DMS53 treated with DMSO at 0.1 percent for 48 hours (cell line): ENCODE measurements around the gene GRIPAP1.

Source experiments
- DNase-seq: peaks from one replicate; lab custom pipeline; 2025; ENCODE audit not compliant: unreplicated experiment; lab: John Stamatoyannopoulos, UW

Gene GRIPAP1

GRCh38 chrX:48927123-48927522, 74.9 kb downstream of the GRIPAP1 start:
- DNase-seq = no peak

- no peak for DNase-seq
Observed at GRCh38 chrX:48924270-48924669, 77.8 kb downstream of the GRIPAP1 start.

- DNase-seq = no peak
Observed at GRCh38 chrX:48923771-48924170, 78.3 kb downstream of the GRIPAP1 start.
